Forelimb muscle (tissue), 1 donor: ENCODE results near the gene DOCK8. TPM values are rescaled to one million over a fixed set of nuclear protein-coding genes. Genes with fewer than 3 reads are reported as not detected.

Source experiments
- DNase-seq: peaks from one replicate; pipeline ENCODE4 v3.0.0-alpha.2; 2013; ENCODE audit warnings: low read depth
- polyA plus RNA-seq: library from polyadenylated mRNA; unstranded; fragments of 120-200 nt; gene quantifications from one replicate; pipeline ENCODE4 v1.2.1, GENCODE V29; 2013; ENCODE audit not compliant: insufficient read length

The DOCK8 gene
- polyA plus RNA-seq, 1 donor, result 6.0 TPM

- no peak for DNase-seq
These were observed 281.1 kb downstream of the DOCK8 start for GRCh38 chr9:495739-496138.

- DNase-seq, result no peak
These were observed 288.7 kb downstream of the DOCK8 start for GRCh38 chr9:503326-503725.

GRCh38 chr9:503881-504852 is 289.5 kb downstream of the DOCK8 start, which contains the start of gene KANK1:
TSS of gene KANK1 (plus strand) at chr9:504695.
- DNase-seq, result peak; percentile 31

GRCh38 chr9:504921-505740 is 290.5 kb downstream of the DOCK8 start:
- no peak for DNase-seq

GRCh38 chr9:505741-506059 is 291.0 kb downstream of the DOCK8 start:
- no peak for DNase-seq

GRCh38 chr9:506281-506680 is 291.6 kb downstream of the DOCK8 start:
- DNase-seq, result no peak

GRCh38 chr9:511861-512260 is 297.2 kb downstream of the DOCK8 start:
- no peak for DNase-seq

GRCh38 chr9:512555-513272 is 298.0 kb downstream of the DOCK8 start:
- no peak for DNase-seq

Other genes with a start within 250 kb of the DOCK8 start
- gene WASHC1, start 185.4 kb upstream of the DOCK8 start, polyA plus RNA-seq, result 27.7 TPM
- gene FOXD4, start 96.4 kb upstream of the DOCK8 start, polyA plus RNA-seq, result 2.0 TPM
- 48.2 TPM for gene ZNG1A, start 35.8 kb upstream of the DOCK8 start, polyA plus RNA-seq